H1 (cell line): Measurements from ENCODE around the gene HECTD4. TPM values are rescaled to one million over a fixed set of nuclear protein-coding genes. Genes with fewer than 3 reads are reported as not detected.

ENCODE experiments used
- CTCF ChIA-PET: fragments of 300-600 bp; sonication (Branson Sonifier 250); formaldehyde crosslinking; loops from one replicate; lab custom pipeline; 2021; ENCODE audit not compliant: partially characterized antibody; lab: Charles Lee
- POLR2A ChIA-PET: fragments of 300-600 bp; sonication (Branson Sonifier 250); formaldehyde crosslinking; loops from one replicate; lab custom pipeline; 2021; ENCODE audit warnings: inconsistent platforms; ENCODE audit not compliant: partially characterized antibody; lab: Charles Lee
- DNase-seq, 2 experiments: peaks; one replicate each; pipeline versions ENCODE4 v3.0.0 to v3.0.0-alpha.2; 2010 to 2022; ENCODE audit warnings: low spot score in 2 of 2, low read depth in 1 of 2, mixed read lengths in 1 of 2
- FAIRE-seq: peaks from 2 replicates; lab custom pipeline; 2011; peaks lifted over from hg19 to GRCh38; lab: Jason Lieb, UNC
- H2AFZ ChIP-seq: 2 replicates; pipeline ENCODE4 v1.8.1; 2012; ENCODE audit warnings: low read length, inconsistent platforms
- H2AK5ac ChIP-seq: 2 replicates; pipeline ENCODE4 v1.6.1; 2013; ENCODE audit warnings: low read depth, low read length
- H2BK120ac ChIP-seq: replicated peaks from 2 replicates; pipeline ENCODE3; 2013; ENCODE audit warnings: low read depth, low read length, inconsistent platforms
- H2BK12ac ChIP-seq: 2 replicates; pipeline ENCODE4 v1.6.1; 2013; ENCODE audit warnings: low read depth, low read length
- H2BK15ac ChIP-seq: 2 replicates; pipeline ENCODE4 v1.6.1; 2013; ENCODE audit warnings: low read length
- H2BK20ac ChIP-seq: 2 replicates; pipeline ENCODE4 v1.6.1; 2013; ENCODE audit warnings: low read length
- H2BK5ac ChIP-seq: 2 replicates; pipeline ENCODE4 v1.6.1; 2013; ENCODE audit warnings: low read depth, low read length
- H3K14ac ChIP-seq: 2 replicates; pipeline ENCODE4 v1.6.1; 2013; ENCODE audit warnings: inconsistent platforms; ENCODE audit not compliant: insufficient read length
- H3K18ac ChIP-seq: 2 replicates; pipeline ENCODE4 v1.6.1; 2013; ENCODE audit warnings: low read length; ENCODE audit errors: extremely low read depth
- H3K23ac ChIP-seq: 2 replicates; pipeline ENCODE4 v1.6.1; 2013; ENCODE audit warnings: inconsistent platforms; ENCODE audit not compliant: insufficient read length
- H3K23me2 ChIP-seq: 2 replicates; pipeline ENCODE4 v1.6.1; 2013; ENCODE audit warnings: low read depth, low read length
- H3K27ac ChIP-seq: 2 replicates; pipeline ENCODE4 v1.6.1; 2011; ENCODE audit warnings: low read depth, low read length, inconsistent platforms
- H3K27me3 ChIP-seq, 4 experiments: replicated peaks in 1 of 4; 1 replicate in 1 of 4; 2 replicates in 3 of 4; pipeline versions ENCODE4 v1.6.1 to v1.8.1; 2011 to 2013; ENCODE audit warnings: low read length in 3 of 4, mild to moderate bottlenecking in 3 of 4, inconsistent platforms in 2 of 4, mixed read lengths in 2 of 4, moderate library complexity in 1 of 4; ENCODE audit not compliant: control insufficient read depth in 3 of 4, insufficient read depth in 3 of 4; ENCODE audit errors: extremely low read depth in 1 of 4
- H3K36me3 ChIP-seq, 4 experiments: 2 replicates each; pipeline versions ENCODE4 v1.6.1 to v1.8.1; 2011 to 2013; ENCODE audit warnings: mild to moderate bottlenecking in 4 of 4, low read length in 3 of 4, moderate library complexity in 2 of 4, control low read depth in 1 of 4, inconsistent platforms in 1 of 4; ENCODE audit not compliant: insufficient read depth in 4 of 4, control insufficient read depth in 2 of 4
- H3K4ac ChIP-seq: replicated peaks from 2 replicates; pipeline ENCODE3; 2013; ENCODE audit warnings: low read length, low read depth, mixed read lengths, inconsistent platforms; ENCODE audit not compliant: insufficient read length
- H3K4me1 ChIP-seq, 4 experiments: replicated peaks in 1 of 4; 1 replicate in 1 of 4; 2 replicates in 3 of 4; pipeline versions ENCODE4 v1.6.1 to v1.8.1; 2011 to 2013; ENCODE audit warnings: low read length in 3 of 4, inconsistent platforms in 2 of 4, mixed read lengths in 1 of 4; ENCODE audit not compliant: insufficient read depth in 4 of 4, control insufficient read depth in 3 of 4
- H3K4me2 ChIP-seq, 2 experiments: 2 replicates each; pipeline versions ENCODE4 v1.6.1 to v1.8.1; 2011 to 2013; ENCODE audit warnings: low read depth in 2 of 2, low read length in 2 of 2, control low read depth in 1 of 2, inconsistent platforms in 1 of 2, mild to moderate bottlenecking in 1 of 2; ENCODE audit not compliant: insufficient read depth in 1 of 2
- H3K4me3 ChIP-seq, 4 experiments: fragments of 200-600, 300-600 bp in 1 of 4; sonication (generic), shearing (Covaris generic), sonication (Bioruptor Twin) in 1 of 4; 2 replicates each; pipeline versions ENCODE4 v1.5.1 to v1.8.1; 2011 to 2016; ENCODE audit warnings: low read length in 4 of 4, low read depth in 3 of 4, control low read depth in 2 of 4, inconsistent platforms in 2 of 4, mild to moderate bottlenecking in 2 of 4, mixed read lengths in 1 of 4, moderate library complexity in 1 of 4; ENCODE audit not compliant: insufficient read depth in 2 of 4; ENCODE audit errors: extremely low read depth in 1 of 4
- H3K56ac ChIP-seq: replicated peaks from 2 replicates; pipeline ENCODE3; 2013; ENCODE audit warnings: low read depth, mild to moderate bottlenecking, mixed read lengths, low read length, inconsistent platforms; ENCODE audit not compliant: insufficient read length
- H3K79me1 ChIP-seq: 2 replicates; pipeline ENCODE4 v1.6.1; 2013; ENCODE audit warnings: low read depth, low read length, control low read depth
- H3K79me2 ChIP-seq, 2 experiments: 2 replicates each; pipeline versions ENCODE4 v1.6.1 to v1.8.1; 2012 to 2013; ENCODE audit warnings: low read length in 2 of 2, mild to moderate bottlenecking in 2 of 2, inconsistent platforms in 1 of 2; ENCODE audit not compliant: insufficient read depth in 2 of 2, control insufficient read depth in 1 of 2
- H3K9ac ChIP-seq, 4 experiments: replicated peaks in 1 of 4; 1 replicate in 1 of 4; 2 replicates in 3 of 4; pipeline versions ENCODE4 v1.6.1 to v1.8.1; 2011 to 2013; ENCODE audit warnings: low read depth in 3 of 4, low read length in 3 of 4, control low read depth in 2 of 4, mild to moderate bottlenecking in 2 of 4, moderate library complexity in 2 of 4, inconsistent platforms in 1 of 4; ENCODE audit errors: extremely low read depth in 1 of 4
- H3K9me3 ChIP-seq, 2 experiments: 2 replicates each; pipeline versions ENCODE4 v1.6.1 to v1.8.1; 2012 to 2013; ENCODE audit warnings: mild to moderate bottlenecking in 2 of 2, moderate library complexity in 2 of 2, control low read depth in 1 of 2, inconsistent platforms in 1 of 2, low read depth in 1 of 2, low read length in 1 of 2, mixed read lengths in 1 of 2; ENCODE audit not compliant: insufficient read depth in 2 of 2
- H4K20me1 ChIP-seq, 2 experiments: replicated peaks in 1 of 2; 2 replicates each; pipeline versions ENCODE3 to v1.8.1; 2011 to 2013; ENCODE audit warnings: inconsistent platforms in 2 of 2, low read length in 2 of 2, mild to moderate bottlenecking in 1 of 2; ENCODE audit not compliant: insufficient read depth in 2 of 2, control insufficient read depth in 1 of 2
- H4K5ac ChIP-seq: 2 replicates; pipeline ENCODE4 v1.6.1; 2013; ENCODE audit warnings: low read length, low read depth, mixed read lengths, inconsistent platforms; ENCODE audit not compliant: insufficient read length
- H4K8ac ChIP-seq: 2 replicates; pipeline ENCODE4 v1.8.0; 2013; ENCODE audit warnings: mild to moderate bottlenecking, moderate library complexity, low read length, inconsistent platforms; ENCODE audit not compliant: insufficient read depth; ENCODE audit errors: extremely low read depth
- H4K91ac ChIP-seq: replicated peaks from 2 replicates; pipeline ENCODE3; 2013; ENCODE audit warnings: low read length, mixed read lengths, inconsistent platforms; ENCODE audit not compliant: insufficient read length
- WGBS, 2 experiments: shearing (Covaris generic) in 1 of 2; methylation state at CpG; one replicate each; pipeline versions ENCODE4 v1.1.6 to v1.1.7; 2013 to 2015; ENCODE audit warnings: low lambda C conversion rate in 2 of 2, mixed read lengths in 2 of 2, inconsistent platforms in 1 of 2, low coverage in 1 of 2, missing lambda C conversion rate in 1 of 2; ENCODE audit not compliant: insufficient replicate concordance in 2 of 2, insufficient coverage in 1 of 2, insufficient read length in 1 of 2; ENCODE audit errors: extremely low coverage in 1 of 2, missing lambda C conversion rate in 1 of 2; 5-methylcytosine and 5-hydroxymethylcytosine counted together
- polyA plus RNA-seq, 7 experiments: library from polyadenylated mRNA; depleted of rRNA in 3 of 7; stranded (reverse) in 5 of 7; unstranded in 2 of 7; fragments of >200 nt in 5 of 7; fragments of 200-250 nt in 2 of 7; gene quantifications; 1 replicate in 5 of 7; 2 replicates in 1 of 7; 4 replicates in 1 of 7; pipeline versions ENCODE4 v1.2.1 to v1.2.3, GENCODE V29; 2011 to 2013; ENCODE audit warnings: missing spikeins in 2 of 7, mixed read lengths in 2 of 7
- total RNA-seq: library from RNA; stranded (reverse); fragmentation: NEBNext Ultra II Directional; extraction: Animal tissue kit (Norgen Biotek cat#: 25700); gene quantifications from 2 replicates; pipeline ENCODE4 v1.2.1, GENCODE V29; 2021

HECTD4 gene
- total and polyA plus RNA-seq, 2 of the 8 experiments (the other 6 are each of a cell fraction or from before 2014, with no cell fraction given): 6.5 to 33.7 TPM

GRCh38 chr12:112288638-112289037 is 93.6 kb downstream of the HECTD4 start:
- peaks cover 0 to 4% (median 0%) of the 10 kb centered on the region in 4 experiments; a peak in 1 of 8 replicates for H3K36me3 ChIP-seq
- no peak overlapping the region for H3K23ac ChIP-seq
- H2BK120ac ChIP-seq: no peak overlapping the region
- no peaks in the 10 kb centered on the region for H3K4me1 ChIP-seq
- H3K23me2 ChIP-seq: no peaks in the 10 kb centered on the region; the same call in 1 of the 2 replicates
- no peak overlapping the region for H3K56ac ChIP-seq
- H2BK12ac ChIP-seq: no peak overlapping the region
- H3K4me2 ChIP-seq: no peak overlapping the region
- no peak overlapping the region for H2BK15ac ChIP-seq
- H2AFZ ChIP-seq: no peak overlapping the region
- DNase-seq (no peak), FAIRE-seq (no peak)
- no peak overlapping the region for H4K91ac ChIP-seq
- H3K4me3 ChIP-seq: no peak overlapping the region
- no peaks in the 10 kb centered on the region for H3K27me3 ChIP-seq
- no peak overlapping the region for H3K9ac ChIP-seq
- H4K8ac ChIP-seq: no peak overlapping the region
- H3K27ac ChIP-seq: no peak overlapping the region
- H4K20me1 ChIP-seq: no peaks in the 10 kb centered on the region
- CTCF ChIA-PET: interaction anchor here (0.5 to 1.3 kb wide), 3 partner anchors 8 to 1351 kb away, joined by 3 to 4 read pairs (median 3); no protein-coding TSS in a partner anchor
- H2BK20ac ChIP-seq: no peak overlapping the region
- H4K5ac ChIP-seq: no peak overlapping the region
- no peaks in the 10 kb centered on the region for H3K79me2 ChIP-seq
- H3K79me1 ChIP-seq: no peaks in the 10 kb centered on the region
- POLR2A ChIA-PET: interaction anchor here (0.8 kb wide), 1 partner anchor 273 kb away, joined by 3 read pairs; no protein-coding TSS in a partner anchor
- no peak overlapping the region for H2AK5ac ChIP-seq
- peaks cover 0 to 4% of the 10 kb centered on the region in 2 experiments; a peak in 2 of 4 replicates for H3K9me3 ChIP-seq
- no peak overlapping the region for H3K4ac ChIP-seq
- 85% methylated on average over 1 of the region's 1 CpG; no CpG with 5 or more reads in 1 of the 2 experiments for WGBS, 2 experiments
- no peak overlapping the region for H3K18ac ChIP-seq
- no peak overlapping the region for H3K14ac ChIP-seq
- H2BK5ac ChIP-seq: no peak overlapping the region
